ENCODE measurements around the gene ITGB1BP1. TPM values are rescaled to one million over a fixed set of nuclear protein-coding genes. Genes with fewer than 3 reads are reported as not detected.

Gene ITGB1BP1
- polyA plus RNA-seq, 3 donors = 76.2 to 83.9 (median 82.1) TPM

GRCh38 chr2:9440058-9440727 lies 16.9 kb upstream of the ITGB1BP1 start:
- no peak for DNase-seq (ENCODE audit: extremely low read depth in 1 of 11, low read depth in 9 of 11, low spot score in 4 of 11)

GRCh38 chr2:9439536-9439935 lies 16.2 kb upstream of the ITGB1BP1 start:
- DNase-seq (ENCODE audit: extremely low read depth in 1 of 11, low read depth in 9 of 11, low spot score in 4 of 11) = no peak

GRCh38 chr2:9434489-9434888 lies 11.2 kb upstream of the ITGB1BP1 start:
- no peak for DNase-seq (ENCODE audit: extremely low read depth in 1 of 11, low read depth in 9 of 11, low spot score in 4 of 11)

- DNase-seq (ENCODE audit: extremely low read depth in 1 of 11, low read depth in 9 of 11, low spot score in 4 of 11) = no peak
These were observed 7.3 kb upstream of the ITGB1BP1 start for GRCh38 chr2:9430316-9431293.

- DNase-seq (ENCODE audit: extremely low read depth in 1 of 11, low read depth in 9 of 11, low spot score in 4 of 11) = no peak
These were observed 5.7 kb upstream of the ITGB1BP1 start for GRCh38 chr2:9428965-9429577.

- no peak for DNase-seq (ENCODE audit: extremely low read depth in 1 of 11, low read depth in 9 of 11, low spot score in 4 of 11)
These were observed 1.3 kb upstream of the ITGB1BP1 start for GRCh38 chr2:9424447-9425164.

- DNase-seq (ENCODE audit: extremely low read depth in 1 of 11, low read depth in 9 of 11, low spot score in 4 of 11) = peak in 1 of 11 donors; percentile 21
These were observed 569 bp upstream of the ITGB1BP1 start for GRCh38 chr2:9423922-9424272.

- DNase-seq (ENCODE audit: extremely low read depth in 1 of 11, low read depth in 9 of 11, low spot score in 4 of 11) = peak in 2 of 11 donors; percentile 7 to 12
These were observed 818 bp downstream of the ITGB1BP1 start for GRCh38 chr2:9422321-9423099.

- DNase-seq (ENCODE audit: extremely low read depth in 1 of 11, low read depth in 9 of 11, low spot score in 4 of 11) = no peak
These were observed 2.8 kb downstream of the ITGB1BP1 start for GRCh38 chr2:9420495-9420894.

GRCh38 chr2:9419541-9419940 lies 3.8 kb downstream of the ITGB1BP1 start:
- DNase-seq (ENCODE audit: extremely low read depth in 1 of 11, low read depth in 9 of 11, low spot score in 4 of 11) = no peak

GRCh38 chr2:9418746-9419145 lies 4.6 kb downstream of the ITGB1BP1 start:
- DNase-seq (ENCODE audit: extremely low read depth in 1 of 11, low read depth in 9 of 11, low spot score in 4 of 11) = no peak

- peak in 1 of 11 donors; percentile 7 for DNase-seq (ENCODE audit: extremely low read depth in 1 of 11, low read depth in 9 of 11, low spot score in 4 of 11)
These were observed 5.6 kb downstream of the ITGB1BP1 start for GRCh38 chr2:9417725-9418124.

GRCh38 chr2:9416962-9417316 lies 6.4 kb downstream of the ITGB1BP1 start:
- no peak for DNase-seq (ENCODE audit: extremely low read depth in 1 of 11, low read depth in 9 of 11, low spot score in 4 of 11)

- no peak for DNase-seq (ENCODE audit: extremely low read depth in 1 of 11, low read depth in 9 of 11, low spot score in 4 of 11)
These were observed 6.9 kb downstream of the ITGB1BP1 start for GRCh38 chr2:9416267-9416961.

GRCh38 chr2:9415516-9416169 lies 7.7 kb downstream of the ITGB1BP1 start:
- no peak for DNase-seq (ENCODE audit: extremely low read depth in 1 of 11, low read depth in 9 of 11, low spot score in 4 of 11)

GRCh38 chr2:9412781-9413180 lies 10.5 kb downstream of the ITGB1BP1 start:
- DNase-seq (ENCODE audit: extremely low read depth in 1 of 11, low read depth in 9 of 11, low spot score in 4 of 11) = no peak

GRCh38 chr2:9410108-9410507 lies 13.2 kb downstream of the ITGB1BP1 start:
- DNase-seq (ENCODE audit: extremely low read depth in 1 of 11, low read depth in 9 of 11, low spot score in 4 of 11) = no peak
